Right atrium auricular region (tissue), 2 donors: ENCODE data around the gene ANKRD60. TPM values are rescaled to one million over a fixed set of nuclear protein-coding genes. Genes with fewer than 3 reads are reported as not detected.

Source experiments
- DNase-seq: peaks from one replicate; pipeline ENCODE4 v3.0.0-alpha.2; 2019; ENCODE audit warnings: low spot score
- H3K27ac ChIP-seq, 2 donors: fragments of 200-600 bp; sonication (generic); 1 replicate in 1 of 2; 2 replicates in 1 of 2; pipeline ENCODE4 v1.5.1; 2016 to 2019
- H3K27me3 ChIP-seq, 2 donors: fragments of 200-600 bp; sonication (generic); one replicate each; pipeline versions ENCODE4 v1.5.1 to v1.6.0; 2017 to 2019
- H3K36me3 ChIP-seq: fragments of 200-600 bp; sonication (generic); one replicate; pipeline ENCODE4 v1.5.1; 2016
- H3K4me1 ChIP-seq, 2 donors: fragments of 200-600 bp; sonication (generic); one replicate each; pipeline versions ENCODE4 v1.5.1 to v1.6.0; 2017 to 2019
- H3K4me3 ChIP-seq, 2 donors: fragments of 200-600 bp; sonication (generic); 1 replicate in 1 of 2; 2 replicates in 1 of 2; pipeline ENCODE4 v1.5.1; 2017 to 2019; ENCODE audit warnings: mild to moderate bottlenecking in 1 of 2, moderate library complexity in 1 of 2
- H3K9me3 ChIP-seq, 2 donors: fragments of 200-600 bp; sonication (generic); one replicate each; pipeline ENCODE4 v1.5.1; 2019
- total RNA-seq, 2 donors: library from RNA; depleted of rRNA; stranded (reverse); fragments of >200 nt; gene quantifications; one replicate each; pipeline ENCODE4 v1.1.0, GENCODE V29; 2016
- TF ChIP-seq, protein P1 (sequence below), 2 donors: fragments of 200-600 bp; sonication (generic); IDR thresholded peaks; one replicate each; pipeline ENCODE4 v1.5.1; 2019; ENCODE audit warnings: antibody characterized with exemption in 2 of 2

ANKRD60 gene
- total RNA-seq, 2 donors from 2014 or later = not detected

DNA sequence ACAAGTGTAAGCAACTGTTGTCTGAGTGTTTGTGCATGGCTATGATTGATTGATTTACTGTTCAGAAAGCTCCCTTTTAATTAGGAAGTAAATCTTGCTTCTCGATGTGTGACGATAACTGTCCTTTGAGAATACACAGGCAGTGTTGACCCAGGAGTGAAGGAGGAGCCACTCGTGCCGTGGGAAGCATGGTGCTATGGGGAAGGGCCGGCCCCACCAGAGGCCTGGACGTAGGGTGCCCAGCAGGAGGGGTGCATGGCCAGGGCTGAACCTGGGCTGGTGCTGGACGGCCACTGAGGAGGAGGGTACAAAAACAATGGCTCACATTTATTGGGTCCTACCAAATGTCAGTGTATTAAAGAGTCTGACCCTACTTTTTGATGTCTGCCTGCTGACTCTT, 60.7 kb downstream of the ANKRD60 start:
- H3K27ac ChIP-seq = no peak overlapping the region
- no peaks in the 10 kb centered on the region for H3K4me1 ChIP-seq
- no peaks in the 10 kb centered on the region for H3K9me3 ChIP-seq
- H3K4me3 ChIP-seq = no peak overlapping the region
- no peak for DNase-seq
- no peaks in the 10 kb centered on the region for H3K27me3 ChIP-seq
- H3K36me3 ChIP-seq = no peaks in the 10 kb centered on the region
- TF ChIP-seq, protein P1, sequence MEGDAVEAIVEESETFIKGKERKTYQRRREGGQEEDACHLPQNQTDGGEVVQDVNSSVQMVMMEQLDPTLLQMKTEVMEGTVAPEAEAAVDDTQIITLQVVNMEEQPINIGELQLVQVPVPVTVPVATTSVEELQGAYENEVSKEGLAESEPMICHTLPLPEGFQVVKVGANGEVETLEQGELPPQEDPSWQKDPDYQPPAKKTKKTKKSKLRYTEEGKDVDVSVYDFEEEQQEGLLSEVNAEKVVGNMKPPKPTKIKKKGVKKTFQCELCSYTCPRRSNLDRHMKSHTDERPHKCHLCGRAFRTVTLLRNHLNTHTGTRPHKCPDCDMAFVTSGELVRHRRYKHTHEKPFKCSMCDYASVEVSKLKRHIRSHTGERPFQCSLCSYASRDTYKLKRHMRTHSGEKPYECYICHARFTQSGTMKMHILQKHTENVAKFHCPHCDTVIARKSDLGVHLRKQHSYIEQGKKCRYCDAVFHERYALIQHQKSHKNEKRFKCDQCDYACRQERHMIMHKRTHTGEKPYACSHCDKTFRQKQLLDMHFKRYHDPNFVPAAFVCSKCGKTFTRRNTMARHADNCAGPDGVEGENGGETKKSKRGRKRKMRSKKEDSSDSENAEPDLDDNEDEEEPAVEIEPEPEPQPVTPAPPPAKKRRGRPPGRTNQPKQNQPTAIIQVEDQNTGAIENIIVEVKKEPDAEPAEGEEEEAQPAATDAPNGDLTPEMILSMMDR (IDR thresholded peaks at IDR 0.05) = no peak

Other genes with a start within 250 kb of the ANKRD60 start
- 1 to 10 TPM; 7.5 to 9.3 TPM for gene RAB22A, start 81.1 kb upstream of the ANKRD60 start, total RNA-seq
- gene VAPB, start 160.6 kb upstream of the ANKRD60 start, total RNA-seq = 10 to 100 TPM; 20.2 to 21.8 TPM